WTC11 (cell line): ENCODE results near the gene PRUNE2. TPM values are rescaled to one million over a fixed set of nuclear protein-coding genes. Genes with fewer than 3 reads are reported as not detected.

ENCODE experiments used
- ATAC-seq: fragments of 200-7000 bp; cut with Tn5 transposase; 2 replicates; pipeline ENCODE4 v1.10.0; 2021; ENCODE audit warnings: mild to moderate bottlenecking, moderate library complexity
- CTCF ChIA-PET: fragments of 300-600 bp; sonication (Branson Sonifier 250); formaldehyde crosslinking; loops from one replicate; lab custom pipeline; 2021; ENCODE audit warnings: antibody characterized with exemption; lab: Charles Lee
- POLR2A ChIA-PET: fragments of 350-600 bp; sonication (Branson Sonifier 250); formaldehyde crosslinking; loops from one replicate; lab custom pipeline; 2021; ENCODE audit warnings: antibody characterized with exemption; lab: Charles Lee
- DNase-seq: peaks from one replicate; pipeline ENCODE4 v3.0.0; 2021; ENCODE audit warnings: low spot score
- H3K27ac Mint-ChIP-seq: 2 replicates; pipeline ENCODE4 v1.8.0; 2021; ENCODE audit warnings: mixed read lengths
- H3K27me3 Mint-ChIP-seq: 2 replicates; pipeline ENCODE4 v1.8.0; 2021; ENCODE audit warnings: low read depth, mild to moderate bottlenecking, moderate library complexity, mixed read lengths
- H3K36me3 Mint-ChIP-seq: 2 replicates; pipeline ENCODE4 v1.8.0; 2021; ENCODE audit warnings: mixed read lengths
- H3K4me1 Mint-ChIP-seq: 2 replicates; pipeline ENCODE4 v1.8.0; 2022; ENCODE audit warnings: mixed read lengths
- H3K4me3 Mint-ChIP-seq: 2 replicates; pipeline ENCODE4 v1.8.0; 2021; ENCODE audit warnings: mild to moderate bottlenecking, moderate library complexity, mixed read lengths
- H3K9me3 Mint-ChIP-seq: 2 replicates; pipeline ENCODE4 v1.8.0; 2021; ENCODE audit warnings: mixed read lengths
- ARID4B ChIP-seq: sonication (generic); formaldehyde crosslinking; IDR thresholded peaks from 2 replicates; pipeline ENCODE4 v1.8.0; 2023; ENCODE audit warnings: missing genetic modification reagents, mild to moderate bottlenecking, borderline replicate concordance
- ATF1 ChIP-seq: sonication (generic); formaldehyde crosslinking; IDR thresholded peaks from 2 replicates; pipeline ENCODE4 v1.8.1; 2023; ENCODE audit warnings: mild to moderate bottlenecking, moderate library complexity, missing genetic modification reagents
- CBFB ChIP-seq: sonication (generic); formaldehyde crosslinking; IDR thresholded peaks from 2 replicates; pipeline ENCODE4 v1.8.1; 2022; ENCODE audit warnings: mild to moderate bottlenecking, low read depth, missing genetic modification reagents
- CDX4 ChIP-seq: fragments of 250-450 bp; sonication (Bioruptor Pico); IDR thresholded peaks from 2 replicates; pipeline ENCODE4 v1.9.0; 2021; ENCODE audit warnings: moderate library complexity, mild to moderate bottlenecking, inconsistent platforms, borderline replicate concordance
- CREB1 ChIP-seq: sonication (generic); formaldehyde crosslinking; IDR thresholded peaks from 2 replicates; pipeline ENCODE4 v1.8.0; 2023; ENCODE audit warnings: mild to moderate bottlenecking, missing genetic modification reagents
- E2F4 ChIP-seq: sonication (generic); formaldehyde crosslinking; IDR thresholded peaks from 2 replicates; pipeline ENCODE4 v1.8.1; 2022; ENCODE audit warnings: low read depth, mild to moderate bottlenecking, moderate library complexity, missing genetic modification reagents, borderline replicate concordance
- ERG ChIP-seq: fragments of 250-450 bp; sonication (Bioruptor Pico); IDR thresholded peaks from 2 replicates; pipeline ENCODE4 v1.8.0; 2021; ENCODE audit warnings: mild to moderate bottlenecking
- FOXP1 ChIP-seq: sonication (generic); formaldehyde crosslinking; IDR thresholded peaks from 2 replicates; pipeline ENCODE4 v1.8.0; 2022; ENCODE audit warnings: missing genetic modification reagents, mild to moderate bottlenecking, moderate library complexity, borderline replicate concordance
- HMGA2 ChIP-seq: fragments of 250-450 bp; sonication (Bioruptor Pico); IDR thresholded peaks from 2 replicates; pipeline ENCODE4 v1.4.0; 2021; ENCODE audit warnings: mild to moderate bottlenecking, moderate library complexity
- IRF1 ChIP-seq: sonication (generic); formaldehyde crosslinking; IDR thresholded peaks from 2 replicates; pipeline ENCODE4 v1.8.0; 2023; ENCODE audit warnings: missing genetic modification reagents
- MXD4 ChIP-seq: fragments of 250-450 bp; sonication (Bioruptor Pico); IDR thresholded peaks from 2 replicates; pipeline ENCODE4 v1.8.0; 2021; ENCODE audit warnings: mild to moderate bottlenecking, moderate library complexity, borderline replicate concordance
- NFE2L1 ChIP-seq: sonication (generic); formaldehyde crosslinking; IDR thresholded peaks from 2 replicates; pipeline ENCODE4 v1.8.1; 2023; ENCODE audit warnings: missing genetic modification reagents
- NR1H2 ChIP-seq: sonication (generic); formaldehyde crosslinking; IDR thresholded peaks from 2 replicates; pipeline ENCODE4 v1.9.0; 2021; ENCODE audit warnings: mild to moderate bottlenecking, moderate library complexity, missing genetic modification reagents
- NR2C2 ChIP-seq: sonication (generic); formaldehyde crosslinking; IDR thresholded peaks from 2 replicates; pipeline ENCODE4 v1.8.0; 2022; ENCODE audit warnings: mild to moderate bottlenecking, missing genetic modification reagents
- OVOL2 ChIP-seq: fragments of 250-450 bp; sonication (Bioruptor Pico); IDR thresholded peaks from 2 replicates; pipeline ENCODE4 v1.9.0; 2021; ENCODE audit warnings: mild to moderate bottlenecking, borderline replicate concordance
- PRRX2 ChIP-seq: fragments of 250-450 bp; sonication (Bioruptor Pico); IDR thresholded peaks from 2 replicates; pipeline ENCODE4 v1.8.0; 2021; ENCODE audit warnings: mild to moderate bottlenecking
- SMAD4 ChIP-seq: sonication (generic); formaldehyde crosslinking; IDR thresholded peaks from 2 replicates; pipeline ENCODE4 v1.8.0; 2022; ENCODE audit warnings: mild to moderate bottlenecking, missing genetic modification reagents
- SP1 ChIP-seq: sonication (generic); formaldehyde crosslinking; conservative IDR thresholded peaks from 2 replicates; pipeline ENCODE4 v1.8.1; 2022; ENCODE audit warnings: missing genetic modification reagents
- ZMAT4 ChIP-seq: fragments of 250-450 bp; sonication (Bioruptor Pico); IDR thresholded peaks from 2 replicates; pipeline ENCODE4 v1.9.0; 2021; ENCODE audit warnings: mild to moderate bottlenecking
- ZNF317 ChIP-seq: sonication (generic); formaldehyde crosslinking; IDR thresholded peaks from 2 replicates; pipeline ENCODE4 v1.8.1; 2023; ENCODE audit warnings: low read depth, mild to moderate bottlenecking, moderate library complexity, missing genetic modification reagents, borderline replicate concordance
- ZNF423 ChIP-seq: fragments of 250-450 bp; sonication (Bioruptor Pico); IDR thresholded peaks from 2 replicates; pipeline ENCODE4 v2.1.2; 2022; ENCODE audit warnings: mild to moderate bottlenecking, moderate library complexity
- ZNF425 ChIP-seq: fragments of 250-450 bp; sonication (Bioruptor Pico); conservative IDR thresholded peaks from 2 replicates; pipeline ENCODE4 v1.9.0; 2021; ENCODE audit warnings: mild to moderate bottlenecking
- ZSCAN18 ChIP-seq: fragments of 250-450 bp; sonication (Bioruptor Pico); IDR thresholded peaks from 2 replicates; pipeline ENCODE4 v2.1.2; 2022; ENCODE audit warnings: mild to moderate bottlenecking, moderate library complexity
- total RNA-seq: library from RNA; stranded (reverse); gene quantifications from 3 replicates; pipeline ENCODE4 v1.2.3, GENCODE V29; 2021

Gene PRUNE2
- total RNA-seq, 1 experiment from 2014 or later = 13.1 TPM

- Mint-ChIP-seq H3K27me3 (peaks cover 7% of the 10 kb centered on the region; the same call in 1 of the 2 replicates), H3K27ac (no peak overlapping the region; the same call in 1 of the 2 replicates), H3K9me3 (peaks cover 14% of the 10 kb centered on the region), H3K4me1 (peaks cover 47% of the 10 kb centered on the region), H3K4me3 (no peak overlapping the region), H3K36me3 (no peaks in the 10 kb centered on the region)
- TF ChIP-seq ZNF317 (CRISPR knock-in tag) = no peak
- no peak for TF ChIP-seq ZNF423
- TF ChIP-seq IRF1 = no peak
- TF ChIP-seq SMAD4 (CRISPR knock-in tag) = no peak
- TF ChIP-seq CDX4 (CRISPR knock-in tag) = no peak
- no peak for TF ChIP-seq ARID4B (CRISPR knock-in tag)
- TF ChIP-seq NFE2L1 (CRISPR knock-in tag) = no peak
- no peak for TF ChIP-seq ATF1
- TF ChIP-seq ZMAT4 (CRISPR knock-in tag) = no peak
- TF ChIP-seq PRRX2 (CRISPR knock-in tag) = no peak
- no peak for TF ChIP-seq NR2C2
- no peak for TF ChIP-seq SP1 (CRISPR knock-in tag)
- no peak for TF ChIP-seq FOXP1 (CRISPR knock-in tag)
- no peak for TF ChIP-seq ERG
- no peak for TF ChIP-seq CBFB (CRISPR knock-in tag)
- no peak for ATAC-seq
- ChIA-PET CTCF (interaction anchor here (0.7 kb wide), 1 partner anchor 16 kb away, joined by 3 read pairs; no protein-coding TSS in a partner anchor), POLR2A (no interaction called here)
- DNase-seq = no peak
Observed at GRCh38 chr9:76591256-76591950, 314.5 kb downstream of the PRUNE2 start.

GRCh38 chr9:76588316-76588715, 317.6 kb downstream of the PRUNE2 start:
- peaks cover 23% of the 10 kb centered on the region for H3K4me1 Mint-ChIP-seq
- H3K27me3 Mint-ChIP-seq = peaks cover 7% of the 10 kb centered on the region; the same call in 1 of the 2 replicates
- H3K9me3 Mint-ChIP-seq = peaks cover 14% of the 10 kb centered on the region
- H3K36me3 Mint-ChIP-seq = no peaks in the 10 kb centered on the region
- POLR2A ChIA-PET = no interaction called here
- ATAC-seq = no peak
- no peak for DNase-seq
- no peak overlapping the region for H3K27ac Mint-ChIP-seq
- CTCF ChIA-PET = no interaction called here
- no peak overlapping the region for H3K4me3 Mint-ChIP-seq
- no peak for TF ChIP-seq FOXP1 (CRISPR knock-in tag)
- no peak for TF ChIP-seq ZNF425 (CRISPR knock-in tag)
- TF ChIP-seq ATF1 = no peak
- TF ChIP-seq OVOL2 (CRISPR knock-in tag) = no peak
- TF ChIP-seq MXD4 (CRISPR knock-in tag) = no peak
- TF ChIP-seq HMGA2 (CRISPR knock-in tag) = no peak
- no peak for TF ChIP-seq NR1H2 (CRISPR knock-in tag)
- TF ChIP-seq ZSCAN18 = no peak
- no peak for TF ChIP-seq E2F4 (CRISPR knock-in tag)
- TF ChIP-seq CREB1 (CRISPR knock-in tag) = no peak
